Measurements from ENCODE around the gene ADCY10. TPM values are rescaled to one million over a fixed set of nuclear protein-coding genes. Genes with fewer than 3 reads are reported as not detected.
A peak's percentile ranks its signal among the peaks of the same experiment; 100 is the strongest.

The ADCY10 gene
- total and polyA plus RNA-seq, 9 of the 15 experiments (the other 6 are each of a cell fraction or from before 2014, with no cell fraction given): 0.08 to 0.86 (median 0.22) TPM

- TF ChIP-seq CREB3L1 (IDR thresholded peaks at IDR 0.05; ENCODE audit: borderline replicate concordance, low read depth) (no peak), XRCC3 (IDR thresholded peaks at IDR 0.05) (no peak), ATF7 (IDR thresholded peaks at IDR 0.05) (peak; percentile 36; the same call in 1 of the 2 replicates), NONO (IDR thresholded peaks at IDR 0.05; ENCODE audit: low read depth in 2 of 2, low read length in 1 of 2) (no peak), HDAC1 (IDR thresholded peaks at IDR 0.05) (peak in 1 of 2 experiments; percentile 31; a peak in 1 of 4 replicates), POLR2H (tag; IDR thresholded peaks at IDR 0.05; ENCODE audit: low read depth) (peak; percentile 40), SNRNP70 (optimal IDR thresholded peaks at IDR 0.05; ENCODE audit: low read depth, low read length) (no peak), REST (IDR thresholded peaks at IDR 0.05; ENCODE audit: borderline replicate concordance) (peak; percentile 51; the same call in 1 of the 2 replicates), REST (CRISPR knock-in tag; IDR thresholded peaks at IDR 0.05; ENCODE audit: low read depth) (no peak), MAX (CRISPR knock-in tag; IDR thresholded peaks at IDR 0.05) (no peak), KAT8 (IDR thresholded peaks at IDR 0.05; ENCODE audit: low read depth) (no peak), PHB (CRISPR knock-in tag; IDR thresholded peaks at IDR 0.05) (no peak), ZNF740 (CRISPR knock-in tag; IDR thresholded peaks at IDR 0.05) (no peak), ZNF740 (tag; IDR thresholded peaks at IDR 0.05) (0 out of 4 replicates have a peak, but pooled peaks of 1 of the 2 experiments have one; percentile 11), CEBPB (tag; IDR thresholded peaks at IDR 0.05) (peak; percentile 46; the same call in 1 of the 2 replicates), MYC (IDR thresholded peaks at IDR 0.05; ENCODE audit: low read depth, low read length) (0 out of 2 replicates have a peak, but pooled peaks have one; percentile 14), MYC (CRISPR knock-in tag; IDR thresholded peaks at IDR 0.05; ENCODE audit: borderline replicate concordance, low read depth) (no peak)
Observed at GRCh38 chr1:167934426-167935215, 20.7 kb upstream of the ADCY10 start (continued).
